GM19023 (cell line): ENCODE results near the gene IL1RAP.
"Not testable (repeated sequence)": the region's sequence is repeated elsewhere in the genome, so short reads cannot be mapped to it uniquely, and the experiment has no call there.

ENCODE experiments used
- ATAC-seq: cut with Tn5 transposase; IDR thresholded peaks from one replicate; pipeline ENCODE4 v1.9.1; 2021; ENCODE audit warnings: mild to moderate bottlenecking, moderate library complexity; ENCODE audit not compliant: unreplicated experiment

Gene IL1RAP, protein sequence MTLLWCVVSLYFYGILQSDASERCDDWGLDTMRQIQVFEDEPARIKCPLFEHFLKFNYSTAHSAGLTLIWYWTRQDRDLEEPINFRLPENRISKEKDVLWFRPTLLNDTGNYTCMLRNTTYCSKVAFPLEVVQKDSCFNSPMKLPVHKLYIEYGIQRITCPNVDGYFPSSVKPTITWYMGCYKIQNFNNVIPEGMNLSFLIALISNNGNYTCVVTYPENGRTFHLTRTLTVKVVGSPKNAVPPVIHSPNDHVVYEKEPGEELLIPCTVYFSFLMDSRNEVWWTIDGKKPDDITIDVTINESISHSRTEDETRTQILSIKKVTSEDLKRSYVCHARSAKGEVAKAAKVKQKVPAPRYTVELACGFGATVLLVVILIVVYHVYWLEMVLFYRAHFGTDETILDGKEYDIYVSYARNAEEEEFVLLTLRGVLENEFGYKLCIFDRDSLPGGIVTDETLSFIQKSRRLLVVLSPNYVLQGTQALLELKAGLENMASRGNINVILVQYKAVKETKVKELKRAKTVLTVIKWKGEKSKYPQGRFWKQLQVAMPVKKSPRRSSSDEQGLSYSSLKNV

DNA sequence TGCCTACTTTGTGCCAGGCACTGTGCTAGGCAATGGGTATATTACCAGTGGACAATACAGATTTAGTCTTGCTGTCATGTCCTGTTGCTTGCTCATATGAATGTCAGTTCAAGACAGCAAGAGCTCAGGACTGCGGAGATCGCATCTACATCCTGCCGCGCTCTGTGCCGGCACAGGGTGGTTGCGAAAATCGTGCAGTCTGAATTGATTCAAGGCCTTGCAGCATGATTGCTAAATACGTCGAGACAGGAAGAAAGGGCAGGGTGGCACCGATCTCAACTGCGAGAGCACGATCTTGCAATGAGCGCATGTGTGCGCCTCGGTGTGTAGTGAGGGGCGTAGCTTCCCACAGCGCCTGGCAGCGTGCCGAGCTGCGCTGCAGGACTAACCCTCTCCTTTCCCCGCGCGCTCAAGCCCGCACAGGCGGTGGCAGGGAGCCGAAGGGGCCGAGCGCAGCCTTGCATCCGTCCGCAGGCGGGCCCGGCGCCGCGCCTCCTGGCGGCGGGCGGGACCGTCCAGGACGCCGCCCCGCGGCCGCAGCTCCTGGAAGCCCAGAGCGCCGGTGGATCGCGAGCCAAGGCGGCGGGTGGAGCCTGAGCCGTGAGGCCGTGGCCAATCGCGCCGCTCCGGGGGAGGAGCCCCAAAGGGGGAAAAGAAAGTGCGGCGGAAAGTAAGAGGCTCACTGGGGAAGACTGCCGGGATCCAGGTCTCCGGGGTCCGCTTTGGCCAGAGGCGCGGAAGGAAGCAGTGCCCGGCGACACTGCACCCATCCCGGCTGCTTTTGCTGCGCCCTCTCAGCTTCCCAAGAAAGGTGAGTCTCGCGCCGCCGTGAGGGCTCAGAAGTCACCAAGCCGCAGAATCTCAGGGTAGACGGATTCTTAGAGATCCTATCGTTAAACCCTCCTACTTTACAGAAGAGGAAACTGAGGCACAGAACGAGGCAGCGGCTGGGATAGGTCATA lies at the start of gene IL1RAP:
Gene IL1RAP (plus strand): TSS at position 677 of the 962 bp plus-strand sequence. CDS start 50,205 bp downstream, outside the sequence.
- ATAC-seq: peak; percentile 99

DNA sequence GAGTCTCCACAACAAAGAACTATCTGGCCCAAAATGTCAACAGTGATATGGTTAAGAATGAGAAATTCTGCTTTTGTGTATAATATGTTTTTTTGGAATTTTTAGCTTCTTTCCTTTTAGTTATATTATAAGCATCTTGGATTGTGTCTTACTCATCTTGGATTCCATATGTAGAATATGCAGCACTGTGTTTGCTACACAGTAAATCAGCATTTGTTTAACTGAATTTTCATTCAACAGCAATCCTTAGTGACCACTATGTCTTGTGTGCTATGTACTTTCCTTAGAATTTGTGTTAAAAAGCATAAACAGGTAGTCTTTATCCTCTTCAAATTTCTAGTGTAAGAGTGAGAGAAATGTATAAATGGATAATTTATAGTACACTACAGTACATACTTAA lies 46.0 kb upstream of the IL1RAP start:
- no peak for ATAC-seq

DNA sequence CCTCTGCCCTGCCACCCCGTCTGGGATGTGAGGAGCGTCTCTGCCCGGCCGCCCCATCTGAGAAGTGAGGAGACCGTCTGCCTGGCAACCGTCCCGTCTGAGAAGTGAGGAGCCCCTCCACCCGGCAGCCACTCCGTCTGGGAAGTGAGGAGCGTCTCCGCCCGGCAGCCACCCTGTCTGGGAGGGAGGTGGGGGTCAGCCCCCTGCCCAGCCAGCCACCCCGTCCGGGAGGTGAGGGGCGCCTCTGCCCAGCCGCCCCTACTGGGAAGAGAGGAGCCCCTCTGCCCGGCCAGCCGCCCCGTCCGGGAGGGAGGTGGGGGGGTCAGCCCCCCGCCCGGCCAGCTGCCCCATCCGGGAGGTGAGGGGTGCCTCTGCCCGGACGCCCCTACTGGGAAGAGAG lies 40.6 kb upstream of the IL1RAP start:
- not testable (repeated sequence) for ATAC-seq

DNA sequence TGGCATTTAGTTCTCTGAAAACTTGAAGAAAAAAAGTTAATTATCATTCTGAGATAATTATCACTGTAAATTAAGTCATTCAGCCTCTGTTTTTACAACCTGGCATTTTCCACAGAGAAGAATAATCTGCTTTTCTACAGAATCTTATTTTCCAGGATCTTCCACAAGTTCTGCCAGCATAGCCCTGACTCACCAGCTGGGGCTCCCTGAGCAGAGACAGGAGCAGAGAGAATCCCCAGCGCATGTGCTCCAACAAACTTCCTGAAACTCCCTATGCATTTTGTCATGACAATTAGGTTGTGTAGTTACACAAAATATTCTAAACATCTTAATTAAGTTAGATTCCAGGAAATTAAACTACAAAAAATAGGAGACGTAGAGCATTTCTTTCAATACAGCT lies 32.1 kb upstream of the IL1RAP start:
- ATAC-seq: no peak

DNA sequence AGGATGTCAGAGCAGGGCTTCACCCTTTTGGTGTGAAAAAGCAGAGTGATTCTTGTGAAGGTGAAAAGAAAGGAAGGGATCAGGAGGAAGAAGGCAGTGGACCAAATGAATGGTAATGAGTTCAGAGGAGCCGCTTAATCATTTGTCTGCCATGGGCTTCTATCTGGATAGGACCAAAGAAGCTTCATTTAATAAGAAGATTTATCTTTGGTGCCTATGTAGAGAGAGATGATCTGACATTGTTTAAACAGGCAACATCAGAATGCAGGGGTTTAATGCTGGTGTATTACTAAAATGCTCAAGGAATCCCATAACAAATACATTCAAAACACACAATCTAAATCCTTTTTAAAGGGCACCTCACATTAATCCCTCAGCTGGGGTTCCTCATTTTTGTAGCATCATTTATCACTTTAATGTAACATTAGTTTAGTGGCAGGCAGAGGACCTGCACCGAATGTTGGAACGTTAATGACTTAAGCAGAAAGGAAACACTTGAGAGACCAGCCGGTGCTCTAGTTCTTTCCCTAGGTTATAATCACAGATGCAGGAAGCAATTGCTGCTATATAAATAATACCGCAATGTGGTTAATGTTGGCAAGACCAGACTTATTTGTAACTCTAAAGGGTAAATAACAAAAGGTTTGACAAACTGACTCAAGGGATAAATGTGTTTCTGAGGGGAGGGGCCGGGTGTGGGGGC lies 27.9 kb upstream of the IL1RAP start:
- ATAC-seq: no peak

DNA sequence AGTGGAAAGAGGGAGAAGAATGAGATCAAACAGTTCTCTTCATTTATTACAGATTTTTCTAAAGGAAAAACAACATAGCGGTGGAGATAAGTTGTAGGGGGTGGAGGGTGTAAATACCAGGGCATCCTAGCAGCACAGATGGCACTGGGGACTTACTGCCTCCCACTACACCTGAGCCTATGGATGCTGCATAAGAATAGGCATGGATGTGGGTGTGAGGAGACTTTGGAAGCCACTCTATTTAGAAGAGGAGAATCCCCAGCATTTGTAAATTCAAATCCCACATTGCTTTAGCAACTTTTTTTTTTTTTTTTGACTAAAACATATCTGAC lies 27.4 kb upstream of the IL1RAP start:
- ATAC-seq: no peak

DNA sequence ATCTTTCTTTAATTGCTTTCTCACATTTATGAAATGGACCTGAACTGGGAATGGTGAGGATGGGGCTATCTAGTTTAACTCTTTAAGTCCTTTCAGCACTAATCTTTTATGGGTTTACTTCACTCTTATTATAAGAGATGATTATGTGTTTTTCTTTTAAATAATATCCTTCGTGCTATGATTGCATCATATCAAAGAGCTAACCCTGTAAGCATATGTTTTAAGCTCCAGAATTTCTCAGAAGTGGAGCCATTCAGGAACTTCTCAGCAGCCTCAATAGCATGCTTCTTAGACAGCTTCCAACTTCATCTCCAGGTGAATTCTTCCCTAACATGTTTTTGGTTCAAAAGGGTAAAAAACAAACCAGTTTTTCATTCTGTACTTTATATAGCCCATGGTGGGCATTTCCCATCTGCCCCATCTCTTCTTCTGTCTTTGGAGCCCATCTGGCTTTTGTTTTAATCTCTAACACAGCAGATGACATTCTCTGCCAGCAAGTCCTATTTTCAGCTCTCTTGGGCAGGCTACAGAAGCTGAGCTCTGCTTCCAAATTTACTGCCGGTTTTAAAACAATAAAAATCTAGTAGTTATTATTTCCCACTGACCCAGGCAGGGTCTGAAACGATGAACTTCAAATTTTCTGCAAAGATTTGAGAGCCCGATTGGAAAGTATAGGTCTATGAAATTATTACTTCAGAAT lies 26.8 kb upstream of the IL1RAP start:
- ATAC-seq: no peak

DNA sequence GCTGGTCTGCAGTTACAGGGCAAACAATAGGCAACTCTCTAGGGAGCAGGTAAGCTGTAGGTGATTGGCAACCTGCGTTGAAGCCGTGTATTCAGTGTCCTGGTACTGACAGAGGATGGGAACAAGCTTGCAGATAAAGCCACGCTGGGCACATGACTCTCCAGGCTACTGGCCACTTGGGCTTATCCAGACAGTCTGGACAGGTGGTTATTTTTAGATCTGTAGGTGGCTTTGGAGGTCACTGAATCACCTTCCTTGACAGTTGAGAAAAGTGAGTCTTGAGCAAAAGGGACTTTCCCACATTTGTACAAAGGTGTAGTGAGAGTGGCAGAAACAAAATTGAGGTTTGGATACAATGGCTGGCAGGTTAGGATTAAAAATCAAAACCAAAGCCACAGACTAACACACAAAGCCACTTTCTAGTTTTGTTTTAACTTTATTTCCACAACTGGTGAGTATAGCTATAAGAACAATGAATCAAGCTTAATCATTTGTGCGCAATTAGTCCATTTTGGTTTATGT lies 22.3 kb upstream of the IL1RAP start:
- no peak for ATAC-seq

DNA sequence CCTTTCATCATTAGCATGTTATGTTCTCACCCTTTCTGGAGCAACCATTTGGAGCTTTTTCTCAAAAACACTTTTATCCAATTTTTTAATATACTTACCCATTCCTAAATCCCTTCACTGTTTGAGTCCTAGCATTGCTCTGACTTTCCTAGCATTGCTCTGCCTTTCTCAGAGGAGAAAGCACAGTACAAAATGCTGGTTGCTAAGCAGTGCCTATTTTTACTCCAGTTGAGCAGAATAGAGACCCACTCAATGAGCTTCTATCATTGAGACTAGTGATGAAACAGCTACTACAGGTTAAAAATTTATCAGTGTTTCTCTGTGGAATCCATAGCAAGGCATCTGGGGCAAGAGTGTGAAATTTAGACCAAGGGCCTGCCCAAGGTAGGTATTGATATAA lies 21.8 kb upstream of the IL1RAP start:
- no peak for ATAC-seq

DNA sequence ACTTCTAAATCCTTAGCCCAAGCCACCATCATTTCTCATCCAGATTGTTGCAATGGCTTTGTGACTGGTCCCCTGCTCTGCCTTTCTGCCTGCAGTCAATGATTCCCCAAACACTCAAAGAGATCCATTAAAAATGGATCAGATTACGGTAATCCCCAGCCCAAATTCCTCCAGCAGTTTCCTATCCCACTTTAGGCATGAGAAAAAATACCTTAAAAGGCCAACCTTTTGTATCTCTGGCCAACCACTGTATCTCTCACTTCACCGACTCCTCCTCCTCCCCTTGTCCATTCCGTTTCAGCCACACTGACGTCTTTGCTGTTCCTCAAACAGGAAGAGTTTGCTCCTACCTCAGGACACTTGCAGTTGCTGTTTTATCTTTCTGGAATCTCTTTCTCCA lies 20.9 kb upstream of the IL1RAP start:
- ATAC-seq: no peak

DNA sequence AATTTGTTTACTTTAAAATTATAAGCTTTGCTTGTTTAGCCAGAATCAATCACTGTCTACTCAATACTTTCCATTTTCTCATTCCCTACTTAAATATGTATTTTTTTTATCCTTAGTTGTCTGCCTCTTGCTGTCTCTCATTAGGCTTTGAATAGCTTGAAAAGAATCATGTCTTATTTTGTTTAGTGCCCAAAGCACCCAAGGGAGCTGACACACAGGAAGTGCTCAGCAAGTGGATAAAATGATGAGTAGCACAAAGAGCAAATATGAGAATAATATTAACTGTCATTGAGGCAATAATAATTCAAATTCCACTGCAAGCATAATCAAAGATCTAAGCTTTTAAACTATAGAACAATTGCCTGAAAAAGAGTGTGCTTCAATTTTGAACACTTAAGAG lies 19.0 kb upstream of the IL1RAP start:
- ATAC-seq: no peak

DNA sequence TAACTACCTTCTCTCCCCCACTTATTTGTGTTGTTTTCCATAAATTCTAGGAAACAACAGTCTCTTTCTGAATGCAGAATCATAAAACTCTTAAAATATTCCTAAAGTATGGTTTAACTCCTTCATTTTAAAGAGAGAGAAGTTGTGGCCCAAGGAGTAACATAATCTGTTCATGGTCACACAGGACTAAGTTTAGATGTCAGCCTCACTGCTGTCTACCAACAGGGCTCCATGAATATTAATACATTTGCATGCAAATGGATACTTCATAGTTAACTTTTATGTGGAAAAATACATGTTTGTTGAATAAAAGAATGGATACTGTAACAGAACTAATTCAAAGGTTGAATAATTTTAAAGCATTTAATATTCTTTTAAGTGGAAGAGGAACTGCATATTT lies 18.5 kb upstream of the IL1RAP start:
- no peak for ATAC-seq

DNA sequence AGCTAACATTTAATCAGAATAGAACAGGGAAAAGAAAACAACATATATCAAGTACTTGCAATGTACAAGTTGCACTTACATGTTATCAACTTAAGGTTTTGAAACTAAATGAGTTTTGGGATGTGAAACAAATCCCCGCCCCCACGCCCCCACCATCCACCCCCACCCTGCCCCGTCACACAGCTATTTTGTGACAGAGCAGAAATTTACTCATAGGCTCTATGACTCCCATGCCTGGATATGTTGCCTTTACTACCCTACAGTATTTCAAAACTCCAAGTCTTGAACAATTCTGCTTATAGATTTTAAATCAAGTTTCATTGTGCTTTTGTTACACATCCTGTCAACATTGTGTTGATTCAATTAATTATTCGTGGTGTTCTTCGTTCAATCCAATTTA lies 18.1 kb upstream of the IL1RAP start:
- no peak for ATAC-seq

DNA sequence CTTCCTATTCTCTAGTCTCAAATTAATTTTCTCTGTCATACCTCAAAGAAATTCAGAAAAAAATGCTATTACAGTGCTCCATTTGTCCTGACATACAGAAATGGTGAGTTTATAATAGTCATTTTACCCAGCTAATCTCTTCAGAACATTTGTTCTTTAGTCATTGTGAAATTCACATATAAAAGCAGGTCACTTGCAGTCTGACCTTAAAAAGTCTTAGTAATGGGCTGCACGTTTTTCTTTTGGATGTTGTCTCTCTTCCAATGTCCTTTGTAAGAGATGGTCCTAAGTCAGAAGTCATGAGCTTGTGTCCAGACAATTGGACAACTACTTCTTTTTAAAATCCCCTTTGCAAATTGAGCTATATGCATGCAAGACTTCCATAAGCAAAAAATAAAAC lies 17.0 kb upstream of the IL1RAP start:
- ATAC-seq: no peak

DNA sequence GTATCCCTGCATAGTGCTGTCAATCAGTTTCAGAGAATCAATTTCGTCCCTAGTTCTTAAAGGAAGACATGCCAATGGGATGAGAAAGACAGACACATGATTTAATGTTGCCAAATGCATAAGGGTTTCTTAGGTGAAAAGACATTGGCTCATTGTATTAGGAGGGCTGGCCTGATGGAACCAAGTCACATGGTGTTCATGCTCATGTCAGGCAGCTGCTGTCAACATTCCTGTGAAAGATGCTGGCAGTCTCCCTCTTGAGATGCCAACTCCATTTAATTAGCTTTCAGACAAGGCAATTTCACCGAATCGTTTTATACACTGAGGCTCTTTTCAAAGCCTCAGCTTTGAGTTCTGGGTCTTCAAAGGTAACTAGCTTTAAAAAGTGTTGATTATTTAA lies 16.1 kb upstream of the IL1RAP start:
- no peak for ATAC-seq

DNA sequence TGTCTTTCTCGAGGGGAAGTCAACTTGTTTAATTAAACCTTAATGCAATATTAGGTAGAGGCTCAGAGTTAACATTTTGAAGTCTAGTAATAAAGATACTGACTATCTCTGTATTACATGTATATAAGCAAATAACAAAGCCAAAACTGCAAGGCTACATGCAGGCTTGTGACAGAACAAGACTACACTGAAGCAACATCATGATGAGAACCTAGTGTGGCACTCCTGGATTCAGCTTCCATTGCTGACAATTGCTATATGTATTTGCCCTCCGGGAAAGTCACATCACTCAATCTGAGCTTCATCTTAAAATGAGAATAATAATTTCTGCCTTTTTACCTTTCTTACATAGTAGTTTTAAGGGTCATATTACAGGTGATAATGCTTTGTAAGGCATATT lies 15.6 kb upstream of the IL1RAP start:
- ATAC-seq: no peak

DNA sequence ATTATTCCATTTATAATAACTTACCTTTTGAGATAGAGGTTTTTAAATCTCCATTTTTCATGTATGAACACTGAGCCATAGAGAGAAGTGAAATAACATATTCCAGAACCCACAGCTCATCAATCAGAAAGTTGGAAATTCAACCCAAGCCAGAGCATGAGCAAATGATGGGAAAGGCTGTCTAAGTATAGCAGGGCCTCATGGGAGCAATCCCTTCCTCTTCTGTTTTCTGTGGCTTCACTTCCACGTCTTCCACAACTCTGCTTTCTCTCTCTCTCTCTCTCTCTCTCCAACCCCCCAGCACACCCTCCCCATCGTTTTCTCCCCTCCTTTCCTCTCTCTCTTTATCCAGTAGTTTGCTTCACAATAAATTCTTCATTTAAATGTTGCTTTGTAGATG lies 14.8 kb upstream of the IL1RAP start:
- ATAC-seq: no peak

DNA sequence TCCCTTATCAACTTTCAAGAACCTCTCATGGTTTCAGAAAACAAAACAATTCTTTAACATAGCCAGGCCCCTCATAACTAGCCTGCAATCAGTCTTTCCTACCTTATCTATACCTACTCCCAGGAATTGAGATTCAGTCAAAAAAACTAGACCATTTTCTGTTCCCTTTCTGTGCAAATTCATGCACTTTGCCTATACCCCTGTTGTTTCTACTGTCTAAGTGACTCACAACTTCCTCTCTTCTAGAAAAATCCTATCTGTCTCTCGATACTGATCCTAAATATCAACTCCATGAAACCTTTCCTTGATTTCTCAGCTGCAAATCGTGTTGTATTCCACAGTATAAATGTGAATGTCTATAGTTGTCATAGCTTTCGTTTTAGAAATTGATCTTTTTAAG lies 10.9 kb upstream of the IL1RAP start:
- ATAC-seq: no peak

DNA sequence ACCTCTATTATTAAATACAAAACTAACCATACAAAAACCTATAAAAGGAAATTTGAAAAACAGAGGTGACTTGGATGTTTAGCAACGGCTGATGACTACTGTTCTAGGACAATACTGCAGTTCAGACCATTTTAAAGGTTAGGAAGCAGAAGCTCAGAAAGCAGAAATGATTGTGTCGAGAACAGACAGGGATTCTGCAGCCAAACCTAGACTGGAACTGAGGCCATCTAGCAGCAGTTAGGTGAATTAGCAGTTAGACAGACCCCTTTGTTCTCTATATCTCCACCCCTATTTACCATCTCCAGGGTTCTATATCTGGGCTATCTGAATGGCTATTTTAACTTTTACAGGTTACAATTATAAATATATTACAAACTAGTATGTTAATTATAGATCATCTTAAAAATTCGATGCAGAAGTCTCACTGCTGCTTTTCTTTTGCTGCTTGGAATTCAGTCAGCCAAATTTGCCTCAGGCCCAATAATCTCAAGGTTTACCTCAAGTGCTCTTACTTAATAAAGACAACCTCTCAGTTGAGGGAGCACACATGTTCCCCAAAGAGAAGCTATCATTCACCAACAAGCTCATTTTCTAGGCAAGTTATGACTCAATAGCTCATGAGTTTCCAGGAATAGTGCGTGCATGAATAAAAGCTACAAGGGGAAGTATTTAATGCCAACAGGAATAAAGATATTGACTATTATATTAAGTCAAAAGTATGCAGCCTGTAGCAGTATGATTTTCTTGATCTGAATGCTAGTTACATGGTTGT lies 9.3 kb upstream of the IL1RAP start:
- no peak for ATAC-seq
